CD14-positive monocyte (primary cell): ENCODE data around the gene BTBD1. TPM values are rescaled to one million over a fixed set of nuclear protein-coding genes. Genes with fewer than 3 reads are reported as not detected.
A peak's percentile ranks its signal among the peaks of the same experiment; 100 is the strongest.

Experiments
- DNase-seq, 3 donors: peaks; one replicate each; pipeline ENCODE4 v3.0.0-alpha.2; 2011 to 2022
- H2AFZ ChIP-seq: 2 replicates; pipeline ENCODE4 v1.6.0; 2012; ENCODE audit warnings: mild to moderate bottlenecking, low read depth, low read length, inconsistent platforms; ENCODE audit not compliant: insufficient read depth, poor library complexity, severe bottlenecking
- H3K27ac ChIP-seq, 2 donors: 1 replicate in 1 of 2; 2 replicates in 1 of 2; pipeline ENCODE4 v1.5.1; 2012 to 2013; ENCODE audit warnings: low read length in 2 of 2, control low read depth in 1 of 2, inconsistent platforms in 1 of 2, low read depth in 1 of 2, mild to moderate bottlenecking in 1 of 2
- H3K27me3 ChIP-seq, 2 donors: one replicate each; pipeline versions ENCODE4 v1.6.0 to v1.6.1; 2011 to 2013; ENCODE audit warnings: low read length in 2 of 2; ENCODE audit not compliant: control insufficient read depth in 2 of 2, insufficient read depth in 2 of 2
- H3K36me3 ChIP-seq, 2 donors: replicated peaks in 1 of 2; 1 replicate in 1 of 2; 2 replicates in 1 of 2; pipeline versions ENCODE4 v1.5.1 to v1.6.1; 2012 to 2013; ENCODE audit warnings: low read length in 2 of 2, control low read depth in 1 of 2, inconsistent platforms in 1 of 2, mild to moderate bottlenecking in 1 of 2; ENCODE audit not compliant: insufficient read depth in 2 of 2, control insufficient read depth in 1 of 2
- H3K4me1 ChIP-seq, 2 donors: 1 replicate in 1 of 2; 2 replicates in 1 of 2; pipeline versions ENCODE4 v1.5.1 to v1.6.1; 2012 to 2013; ENCODE audit warnings: low read length in 2 of 2, control low read depth in 1 of 2, inconsistent platforms in 1 of 2, mild to moderate bottlenecking in 1 of 2, moderate library complexity in 1 of 2; ENCODE audit not compliant: insufficient read depth in 2 of 2, control insufficient read depth in 1 of 2
- H3K4me2 ChIP-seq: replicated peaks from 2 replicates; pipeline ENCODE3; 2012; ENCODE audit warnings: low read length, moderate library complexity, mild to moderate bottlenecking; ENCODE audit not compliant: poor library complexity, severe bottlenecking; ENCODE audit errors: extremely low read depth
- H3K4me3 ChIP-seq, 3 experiments: fragments of 200-600 bp in 1 of 3; sonication (generic) in 1 of 3; replicated peaks in 1 of 3; 1 replicate in 2 of 3; 2 replicates in 1 of 3; pipeline ENCODE4 v1.5.1; 2011 to 2013; ENCODE audit warnings: low read length in 3 of 3, mild to moderate bottlenecking in 3 of 3, control low read depth in 2 of 3, low read depth in 2 of 3, inconsistent platforms in 1 of 3, moderate library complexity in 1 of 3
- H3K79me2 ChIP-seq: 2 replicates; pipeline ENCODE4 v1.6.0; 2012; ENCODE audit warnings: mild to moderate bottlenecking, control low read depth, inconsistent platforms, low read length, moderate library complexity; ENCODE audit not compliant: insufficient read depth
- H3K9ac ChIP-seq: 2 replicates; pipeline ENCODE4 v1.6.0; 2017; ENCODE audit warnings: low read length, mild to moderate bottlenecking; ENCODE audit not compliant: insufficient read depth, poor library complexity, severe bottlenecking
- H3K9me3 ChIP-seq, 2 donors: replicated peaks in 1 of 2; 1 replicate in 1 of 2; 2 replicates in 1 of 2; pipeline versions ENCODE4 v1.5.1 to v1.6.1; 2012 to 2013; ENCODE audit warnings: low read length in 2 of 2, control low read depth in 1 of 2; ENCODE audit not compliant: control insufficient read depth in 1 of 2, insufficient read depth in 1 of 2
- H4K20me1 ChIP-seq: 2 replicates; pipeline ENCODE4 v1.6.0; 2012; ENCODE audit warnings: mild to moderate bottlenecking, low read length, control low read depth, moderate library complexity; ENCODE audit not compliant: insufficient read depth
- H3K27ac Mint-ChIP-seq, 7 donors: one replicate each; pipeline ENCODE4 v1.8.0; 2020; ENCODE audit warnings: mild to moderate bottlenecking in 7 of 7, mixed read lengths in 7 of 7, moderate library complexity in 6 of 7, inconsistent platforms in 2 of 7
- H3K27me3 Mint-ChIP-seq, 3 donors: one replicate each; pipeline ENCODE4 v1.8.0; 2021 to 2022; ENCODE audit warnings: low read depth in 3 of 3, mild to moderate bottlenecking in 3 of 3, mixed read lengths in 3 of 3, moderate library complexity in 3 of 3, inconsistent platforms in 1 of 3
- H3K36me3 Mint-ChIP-seq, 2 donors: one replicate each; pipeline ENCODE4 v1.8.0; 2020; ENCODE audit warnings: mixed read lengths in 2 of 2, inconsistent platforms in 1 of 2, mild to moderate bottlenecking in 1 of 2
- H3K4me1 Mint-ChIP-seq: one replicate; pipeline ENCODE4 v1.8.0; 2020; ENCODE audit warnings: mild to moderate bottlenecking, mixed read lengths
- H3K4me3 Mint-ChIP-seq, 2 donors: one replicate each; pipeline ENCODE4 v1.8.0; 2020; ENCODE audit warnings: mild to moderate bottlenecking in 2 of 2, mixed read lengths in 2 of 2, moderate library complexity in 1 of 2
- H3K9me3 Mint-ChIP-seq, 7 donors: one replicate each; pipeline ENCODE4 v1.8.0; 2020 to 2022; ENCODE audit warnings: mixed read lengths in 7 of 7, mild to moderate bottlenecking in 6 of 7, moderate library complexity in 6 of 7, inconsistent platforms in 2 of 7
- whole genome bisulfite sequencing: methylation state at CpG from one replicate; pipeline ENCODE4 v1.1.5; 2013; ENCODE audit warnings: missing lambda C conversion rate; ENCODE audit not compliant: insufficient coverage; 5-methylcytosine and 5-hydroxymethylcytosine counted together
- intact Hi-C, 2 donors: fragments of 100-400 bp; cut with micrococcal nuclease; formaldehyde crosslinking; loops; one replicate each; pipeline versions ENCODE4 v1.15.0 to v1.15.1; 2023
- polyA plus RNA-seq, 3 donors: library from polyadenylated mRNA; depleted of rRNA in 1 of 3; unstranded in 2 of 3; stranded (reverse) in 1 of 3; fragments of 300-500 nt in 2 of 3; fragments of >200 nt in 1 of 3; fragmentation: Illumina TruSeq in 2 of 3; gene quantifications; 1 replicate in 2 of 3; 2 replicates in 1 of 3; pipeline ENCODE4 v1.2.3, GENCODE V29; 2012 to 2021
- TF ChIP-seq, protein P1 (sequence below): fragments of 200-600 bp; IDR thresholded peaks from one replicate; pipeline ENCODE4 v1.8.0; 2022; ENCODE audit warnings: antibody characterized with exemption, mild to moderate bottlenecking

Gene BTBD1
- polyA plus RNA-seq, 3 donors: 18.0 to 48.8 (median 37.2) TPM

DNA sequence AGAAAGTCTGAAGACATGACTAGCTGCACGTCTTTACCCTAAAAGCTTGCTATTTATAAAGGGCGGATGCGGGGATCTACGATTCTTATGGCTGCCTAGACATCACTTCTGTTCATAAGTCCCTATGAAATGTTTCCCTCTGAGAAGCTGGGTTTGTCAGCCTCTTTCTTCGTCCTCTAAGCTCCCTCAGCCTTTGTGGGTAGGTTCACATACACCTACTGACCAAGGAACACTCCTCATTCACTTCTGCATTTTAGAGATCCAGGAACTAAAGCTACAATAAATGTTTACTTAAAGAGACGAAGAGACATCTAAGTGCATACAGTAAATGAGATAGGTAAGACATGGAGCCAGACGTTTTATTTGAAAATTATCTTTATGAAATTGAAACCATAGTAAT lies 97.7 kb downstream of the BTBD1 start:
- Mint-ChIP-seq H3K27ac (no peak overlapping the region), H3K27me3 (peaks cover 0 to 3% (median 2%) of the 10 kb centered on the region in 3 donors), H3K4me1 (peaks cover 21% of the 10 kb centered on the region), H3K9me3 (no peaks in the 10 kb centered on the region), H3K4me3 (no peak overlapping the region), H3K36me3 (peaks cover 0 to 4% of the 10 kb centered on the region in 2 donors)
- H3K79me2 ChIP-seq: no peaks in the 10 kb centered on the region
- H2AFZ ChIP-seq: no peak overlapping the region
- no peaks in the 10 kb centered on the region for H3K36me3 ChIP-seq
- DNase-seq: no peak
- peaks cover 5 to 7% of the 10 kb centered on the region in 2 donors for H3K4me1 ChIP-seq
- H3K9me3 ChIP-seq: no peaks in the 10 kb centered on the region
- H3K9ac ChIP-seq: no peak overlapping the region
- no peak overlapping the region for H3K4me3 ChIP-seq
- TF ChIP-seq, protein P1, sequence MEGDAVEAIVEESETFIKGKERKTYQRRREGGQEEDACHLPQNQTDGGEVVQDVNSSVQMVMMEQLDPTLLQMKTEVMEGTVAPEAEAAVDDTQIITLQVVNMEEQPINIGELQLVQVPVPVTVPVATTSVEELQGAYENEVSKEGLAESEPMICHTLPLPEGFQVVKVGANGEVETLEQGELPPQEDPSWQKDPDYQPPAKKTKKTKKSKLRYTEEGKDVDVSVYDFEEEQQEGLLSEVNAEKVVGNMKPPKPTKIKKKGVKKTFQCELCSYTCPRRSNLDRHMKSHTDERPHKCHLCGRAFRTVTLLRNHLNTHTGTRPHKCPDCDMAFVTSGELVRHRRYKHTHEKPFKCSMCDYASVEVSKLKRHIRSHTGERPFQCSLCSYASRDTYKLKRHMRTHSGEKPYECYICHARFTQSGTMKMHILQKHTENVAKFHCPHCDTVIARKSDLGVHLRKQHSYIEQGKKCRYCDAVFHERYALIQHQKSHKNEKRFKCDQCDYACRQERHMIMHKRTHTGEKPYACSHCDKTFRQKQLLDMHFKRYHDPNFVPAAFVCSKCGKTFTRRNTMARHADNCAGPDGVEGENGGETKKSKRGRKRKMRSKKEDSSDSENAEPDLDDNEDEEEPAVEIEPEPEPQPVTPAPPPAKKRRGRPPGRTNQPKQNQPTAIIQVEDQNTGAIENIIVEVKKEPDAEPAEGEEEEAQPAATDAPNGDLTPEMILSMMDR: no peak
- WGBS: 100% methylated on average over 3 of the region's 7 CpGs
- intact Hi-C loops: loop anchor here in 1 of 2 donors (10.0 kb wide), 1 partner anchor 55 kb away; no protein-coding TSS in a partner anchor
- no peaks in the 10 kb centered on the region for H3K27me3 ChIP-seq
- H4K20me1 ChIP-seq: no peaks in the 10 kb centered on the region
- no peak overlapping the region for H3K4me2 ChIP-seq
- H3K27ac ChIP-seq: no peak overlapping the region

DNA sequence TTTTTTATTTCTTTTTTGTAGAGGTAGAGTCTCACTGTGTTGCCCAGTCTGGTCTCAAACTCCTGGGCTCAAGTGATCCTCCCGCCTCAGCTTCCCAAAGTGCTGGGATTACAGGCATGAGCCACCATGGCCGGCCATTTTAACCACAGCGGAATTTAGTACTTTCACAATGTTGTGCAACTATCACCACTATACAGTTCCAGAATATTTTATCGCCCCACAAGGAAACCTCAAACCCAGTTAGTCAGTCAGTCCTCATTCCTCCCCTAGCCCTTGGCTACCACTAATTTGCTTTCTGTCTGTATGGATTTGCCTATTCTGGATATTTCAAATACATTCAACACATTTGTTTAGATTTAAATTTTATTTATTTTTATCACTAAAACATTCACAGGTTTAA lies 99.0 kb downstream of the BTBD1 start:
- H3K36me3 ChIP-seq: no peaks in the 10 kb centered on the region
- no peak overlapping the region for H3K4me3 Mint-ChIP-seq
- no peaks in the 10 kb centered on the region for H3K9me3 ChIP-seq
- H3K4me3 ChIP-seq: no peak overlapping the region
- 0% methylated on average over 3 of the region's 4 CpGs for WGBS
- no peaks in the 10 kb centered on the region for H3K36me3 Mint-ChIP-seq
- H3K27me3 ChIP-seq: no peaks in the 10 kb centered on the region
- no peak overlapping the region for H3K4me2 ChIP-seq
- H3K27me3 Mint-ChIP-seq: peaks cover 0 to 3% (median 2%) of the 10 kb centered on the region in 3 donors
- no peak overlapping the region for H3K27ac Mint-ChIP-seq
- H3K9me3 Mint-ChIP-seq: no peaks in the 10 kb centered on the region
- no peak overlapping the region for H3K27ac ChIP-seq
- intact Hi-C loops: loop anchor here in 1 of 2 donors (10.0 kb wide), 1 partner anchor 53 kb away; no protein-coding TSS in a partner anchor
- no peak overlapping the region for H3K9ac ChIP-seq
- DNase-seq: peak in 2 of 3 donors; percentile 43 to 49
- no peaks in the 10 kb centered on the region for H3K79me2 ChIP-seq
- H2AFZ ChIP-seq: no peak overlapping the region
- peaks cover 5 to 7% of the 10 kb centered on the region in 2 donors for H3K4me1 ChIP-seq
- no peaks in the 10 kb centered on the region for H4K20me1 ChIP-seq
- H3K4me1 Mint-ChIP-seq: peaks cover 21% of the 10 kb centered on the region
- TF ChIP-seq, protein P1: no peak
